Iris pigment epithelial cell (primary cell): ENCODE data around the gene GALP.
"Not testable (repeated sequence)": the region's sequence is repeated elsewhere in the genome, so short reads cannot be mapped to it uniquely, and the experiment has no call there.

Source experiments
- DNase-seq: peaks from one replicate; pipeline ENCODE4 v3.0.0-alpha.2; 2011; ENCODE audit warnings: low read depth

GALP gene

GRCh38 chr19:56191115-56191514 is 15.3 kb downstream of the GALP start:
- no peak for DNase-seq

GRCh38 chr19:56191711-56192110 is 15.9 kb downstream of the GALP start:
- no peak for DNase-seq

GRCh38 chr19:56193981-56194640 is 18.3 kb downstream of the GALP start:
- DNase-seq, result no peak

GRCh38 chr19:56197646-56198045 is 21.8 kb downstream of the GALP start, which contains the start of gene ZSCAN5B:
Gene ZSCAN5B, minus strand, starts transcription at chr19:56197783. Its CDS starts 4,731 bp downstream, at chr19:56193052.
- DNase-seq, result not testable (repeated sequence)

- no peak for DNase-seq
Observed at GRCh38 chr19:56199687-56200086, 23.9 kb downstream of the GALP start.

GRCh38 chr19:56201973-56202372 is 26.2 kb downstream of the GALP start, which contains the start of gene ZSCAN5C:
Gene ZSCAN5C, plus strand, starts transcription at chr19:56202273. Its CDS starts 3,641 bp downstream, at chr19:56205914.
- no peak for DNase-seq

GRCh38 chr19:56207581-56207980 is 31.8 kb downstream of the GALP start:
- not testable (repeated sequence) for DNase-seq

GRCh38 chr19:56209091-56209490 is 33.3 kb downstream of the GALP start:
- no peak for DNase-seq

GRCh38 chr19:56210036-56210435 is 34.2 kb downstream of the GALP start:
- DNase-seq, result not testable (repeated sequence)

- DNase-seq, result no peak
Observed at GRCh38 chr19:56211718-56212117, 35.9 kb downstream of the GALP start.

- peak; percentile 41 for DNase-seq
Observed at GRCh38 chr19:56217039-56217949, 41.5 kb downstream of the GALP start.

- no peak for DNase-seq
Observed at GRCh38 chr19:56218961-56219360, 43.2 kb downstream of the GALP start.

- peak; percentile 24 for DNase-seq
Observed at GRCh38 chr19:56221442-56221841, 45.6 kb downstream of the GALP start.

GRCh38 chr19:56221851-56222250 is 46.0 kb downstream of the GALP start:
- no peak for DNase-seq

GRCh38 chr19:56222901-56223300 is 47.1 kb downstream of the GALP start:
- no peak for DNase-seq

- no peak for DNase-seq
Observed at GRCh38 chr19:56223481-56223880, 47.7 kb downstream of the GALP start.
